H1 (cell line): Measurements from ENCODE around the gene LYPD3. TPM values are rescaled to one million over a fixed set of nuclear protein-coding genes. Genes with fewer than 3 reads are reported as not detected.

Experiments
- CTBP2 ChIP-seq: IDR thresholded peaks from 2 replicates; pipeline ENCODE4 v1.7.0; 2011; ENCODE audit warnings: borderline replicate concordance, mild to moderate bottlenecking, moderate library complexity, mixed read lengths, low read length; ENCODE audit not compliant: insufficient read depth, insufficient read length
- POU5F1 ChIP-seq: IDR thresholded peaks from 2 replicates; pipeline ENCODE4 v1.6.1; 2011; ENCODE audit warnings: low read depth, mild to moderate bottlenecking, low read length, moderate library complexity
- SIN3A ChIP-seq, 2 experiments: IDR thresholded peaks in 1 of 2; conservative IDR thresholded peaks in 1 of 2; 2 replicates each; pipeline ENCODE4 v1.6.1; 2011 to 2012; ENCODE audit warnings: low read length in 2 of 2, improper control_type of control experiment in 1 of 2, low read depth in 1 of 2, mild to moderate bottlenecking in 1 of 2
- SUZ12 ChIP-seq: fragments of 200-600 bp; sonication (generic); IDR thresholded peaks from 2 replicates; pipeline ENCODE4 v1.6.1; 2012; ENCODE audit warnings: mild to moderate bottlenecking, inconsistent platforms, low read length, moderate library complexity, mixed read lengths
- polyA plus RNA-seq, 7 experiments: library from polyadenylated mRNA; depleted of rRNA in 3 of 7; stranded (reverse) in 5 of 7; unstranded in 2 of 7; fragments of >200 nt in 5 of 7; fragments of 200-250 nt in 2 of 7; gene quantifications; 1 replicate in 5 of 7; 2 replicates in 1 of 7; 4 replicates in 1 of 7; pipeline versions ENCODE4 v1.2.1 to v1.2.3, GENCODE V29; 2011 to 2013; ENCODE audit warnings: missing spikeins in 2 of 7, mixed read lengths in 2 of 7
- total RNA-seq: library from RNA; stranded (reverse); fragmentation: NEBNext Ultra II Directional; extraction: Animal tissue kit (Norgen Biotek cat#: 25700); gene quantifications from 2 replicates; pipeline ENCODE4 v1.2.1, GENCODE V29; 2021

LYPD3 gene
- total and polyA plus RNA-seq, 2 of the 8 experiments (the other 6 are each of a cell fraction or from before 2014, with no cell fraction given), result 4.1 to 16.4 TPM

DNA sequence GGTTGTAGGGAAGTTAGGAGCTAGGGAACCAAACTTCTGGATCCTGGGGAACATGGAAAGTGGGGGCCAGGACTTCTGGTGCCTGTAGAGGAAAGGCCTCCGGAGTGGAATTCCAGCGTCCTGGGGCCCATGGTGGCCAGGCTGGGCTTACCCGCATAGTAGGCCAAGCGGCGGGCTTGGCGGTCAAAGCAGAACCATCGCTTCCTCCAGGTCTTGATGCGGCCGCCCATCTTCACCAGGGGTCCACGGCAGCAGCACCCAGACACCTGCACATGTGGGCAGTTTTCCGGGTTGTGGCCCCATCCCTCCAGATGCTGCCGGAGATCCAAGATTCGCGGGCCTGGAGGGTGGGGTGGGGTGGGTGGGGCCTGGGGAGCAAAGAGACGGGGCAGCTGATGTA, 13.8 kb upstream of the LYPD3 start (continued):
- TF ChIP-seq SUZ12 (no peak), POU5F1 (no peak), CTBP2 (no peak), SIN3A (conservative IDR thresholded peaks at IDR 0.05 in 1 of 2, IDR thresholded peaks at IDR 0.05 in 1 of 2; ENCODE audit: low read depth in 1 of 2, low read length in 2 of 2) (no peak)
